K562 (cell line): Measurements from ENCODE around the gene VWA3B. TPM values are rescaled to one million over a fixed set of nuclear protein-coding genes. Genes with fewer than 3 reads are reported as not detected.

ENCODE experiments used
- C11orf30 ChIP-seq: fragments of 450-650 bp; IDR thresholded peaks from 2 replicates; pipeline ENCODE4 v1.6.1; 2016; ENCODE audit warnings: low read depth, mild to moderate bottlenecking
- EP400 ChIP-seq: fragments of 450-650 bp; IDR thresholded peaks from 2 replicates; pipeline ENCODE4 v1.6.1; 2017; ENCODE audit warnings: antibody characterized with exemption, mild to moderate bottlenecking, moderate library complexity
- EZH2 ChIP-seq: IDR thresholded peaks from 2 replicates; pipeline ENCODE4 v1.6.1; 2012; ENCODE audit warnings: low read depth, mild to moderate bottlenecking, inconsistent platforms, low read length, borderline replicate concordance
- HEY1 ChIP-seq: fragments of 250-450 bp; sonication (Bioruptor Pico); IDR thresholded peaks from 2 replicates; pipeline ENCODE4 v1.5.0; 2020; ENCODE audit warnings: mild to moderate bottlenecking, moderate library complexity, borderline replicate concordance
- KAT8 ChIP-seq: fragments of 450-650 bp; IDR thresholded peaks from 2 replicates; pipeline ENCODE4 v1.6.1; 2016; ENCODE audit warnings: low read depth, mild to moderate bottlenecking
- MYBL2 ChIP-seq, 2 experiments: fragments of 450-650 bp in 1 of 2; sonication (generic) in 1 of 2; formaldehyde crosslinking in 1 of 2; IDR thresholded peaks; 2 replicates each; pipeline versions ENCODE4 v1.6.1 to v1.8.1; 2017 to 2022; ENCODE audit warnings: borderline replicate concordance in 1 of 2, inconsistent platforms in 1 of 2, low read depth in 1 of 2, mild to moderate bottlenecking in 1 of 2, missing genetic modification reagents in 1 of 2, moderate library complexity in 1 of 2
- PHF8 ChIP-seq: fragments of 200-600 bp; sonication (generic); IDR thresholded peaks from 2 replicates; pipeline ENCODE4 v1.6.1; 2012; ENCODE audit warnings: mixed run types, mild to moderate bottlenecking, inconsistent platforms, low read length, moderate library complexity, borderline replicate concordance
- POLR3A ChIP-seq: IDR thresholded peaks from 2 replicates; pipeline ENCODE4 v1.6.1; 2011; ENCODE audit warnings: borderline replicate concordance, mild to moderate bottlenecking, moderate library complexity; ENCODE audit not compliant: insufficient read length, insufficient read depth; ENCODE audit errors: extremely low read depth
- RFX5 ChIP-seq: IDR thresholded peaks from 2 replicates; pipeline ENCODE4 v1.6.1; 2011; ENCODE audit warnings: low read depth, mild to moderate bottlenecking, improper control_type of control experiment, low read length
- SAFB2 ChIP-seq: fragments of 200-400 bp; formaldehyde crosslinking; IDR thresholded peaks from 2 replicates; pipeline ENCODE4 v1.6.1; 2018; ENCODE audit warnings: borderline replicate concordance, low read length, low read depth, moderate library complexity; ENCODE audit not compliant: severe bottlenecking
- polyA plus RNA-seq, 8 experiments: library from polyadenylated mRNA; depleted of rRNA in 4 of 8; stranded (reverse) in 5 of 8; unstranded in 3 of 8; fragments of >200 nt; fragmentation: Nextera tagmentation in 2 of 8; fragmentation: Illumina TruSeq in 1 of 8; extraction: Ambion mirVana in 2 of 8; extraction: Trizol in 1 of 8; gene quantifications; 2 replicates each; pipeline versions ENCODE4 v1.2.1 to v1.2.3, GENCODE V29; 2011 to 2014; ENCODE audit warnings: inconsistent platforms in 1 of 8, missing spikeins in 1 of 8
- total RNA-seq, 7 experiments: library from RNA; depleted of rRNA in 6 of 7; stranded (reverse); fragments of >200 nt in 6 of 7; fragmentation: Illumina TruSeq in 2 of 7; extraction: Trizol in 2 of 7; gene quantifications; 2 replicates each; pipeline versions ENCODE4 v1.2.1 to v1.2.3, GENCODE V29; 2011 to 2021; ENCODE audit warnings: low replicate concordance in 1 of 7
- TF ChIP-seq, protein P1 (sequence below): sonication (generic); formaldehyde crosslinking; IDR thresholded peaks from 2 replicates; pipeline ENCODE4 v1.4.0; 2020; ENCODE audit warnings: mild to moderate bottlenecking, missing genetic modification reagents
- TF ChIP-seq, protein P2 (sequence below), 3 experiments: fragments of 200-800 bp in 1 of 3; sonication (Bioruptor generic) in 1 of 3; sonication (generic) in 1 of 3; formaldehyde crosslinking in 1 of 3; IDR thresholded peaks; 2 replicates each; pipeline versions ENCODE4 v1.6.1 to v1.8.0; 2016 to 2022; ENCODE audit warnings: mild to moderate bottlenecking in 2 of 3, missing compliant biosample characterization in 2 of 3, missing genetic modification characterization in 2 of 3, missing genetic modification reagents in 1 of 3
- TF ChIP-seq, protein P3 (sequence below): fragments of 450-650 bp; IDR thresholded peaks from 2 replicates; pipeline ENCODE4 v1.6.1; 2018; ENCODE audit warnings: mild to moderate bottlenecking, low read depth; ENCODE audit not compliant: partially characterized antibody

VWA3B gene
- total and polyA plus RNA-seq, 9 of the 15 experiments (the other 6 are each of a cell fraction or from before 2014, with no cell fraction given): not detected

DNA sequence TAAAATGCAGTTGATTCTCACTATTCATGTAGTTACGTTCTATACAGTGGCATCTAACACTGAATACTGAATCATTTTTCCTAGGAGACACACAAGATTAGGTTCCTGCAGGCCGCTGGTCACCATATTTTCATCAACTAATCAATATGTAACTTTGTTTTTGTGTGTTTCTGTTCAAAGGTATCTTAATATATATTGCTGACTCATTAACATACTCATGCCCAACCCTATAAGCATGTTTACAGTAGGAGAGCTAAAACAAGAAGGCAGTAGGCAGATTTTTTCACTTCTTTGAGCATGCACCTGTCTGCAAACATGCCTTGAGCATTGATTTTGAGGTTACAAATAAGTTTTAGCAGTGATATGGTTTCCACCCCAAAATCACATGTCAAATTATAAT lies 229.0 kb downstream of the VWA3B start (continued):
- TF ChIP-seq, protein P1, sequence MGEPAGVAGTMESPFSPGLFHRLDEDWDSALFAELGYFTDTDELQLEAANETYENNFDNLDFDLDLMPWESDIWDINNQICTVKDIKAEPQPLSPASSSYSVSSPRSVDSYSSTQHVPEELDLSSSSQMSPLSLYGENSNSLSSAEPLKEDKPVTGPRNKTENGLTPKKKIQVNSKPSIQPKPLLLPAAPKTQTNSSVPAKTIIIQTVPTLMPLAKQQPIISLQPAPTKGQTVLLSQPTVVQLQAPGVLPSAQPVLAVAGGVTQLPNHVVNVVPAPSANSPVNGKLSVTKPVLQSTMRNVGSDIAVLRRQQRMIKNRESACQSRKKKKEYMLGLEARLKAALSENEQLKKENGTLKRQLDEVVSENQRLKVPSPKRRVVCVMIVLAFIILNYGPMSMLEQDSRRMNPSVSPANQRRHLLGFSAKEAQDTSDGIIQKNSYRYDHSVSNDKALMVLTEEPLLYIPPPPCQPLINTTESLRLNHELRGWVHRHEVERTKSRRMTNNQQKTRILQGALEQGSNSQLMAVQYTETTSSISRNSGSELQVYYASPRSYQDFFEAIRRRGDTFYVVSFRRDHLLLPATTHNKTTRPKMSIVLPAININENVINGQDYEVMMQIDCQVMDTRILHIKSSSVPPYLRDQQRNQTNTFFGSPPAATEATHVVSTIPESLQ (CRISPR knock-in tag): no peak
- TF ChIP-seq KAT8 (no peak), PHF8 (no peak), EP400 (no peak), RFX5 (no peak), EZH2 (no peak), HEY1 (CRISPR knock-in tag) (no peak), C11orf30 (peak; percentile 48; the same call in 1 of the 2 replicates), MYBL2 (IDR thresholded peaks at IDR 0.05; ENCODE audit: low read depth) (no peak), MYBL2 (CRISPR knock-in tag; IDR thresholded peaks at IDR 0.05; ENCODE audit: borderline replicate concordance) (no peak), SAFB2 (no peak), POLR3A (no peak)
- TF ChIP-seq, protein P2, sequence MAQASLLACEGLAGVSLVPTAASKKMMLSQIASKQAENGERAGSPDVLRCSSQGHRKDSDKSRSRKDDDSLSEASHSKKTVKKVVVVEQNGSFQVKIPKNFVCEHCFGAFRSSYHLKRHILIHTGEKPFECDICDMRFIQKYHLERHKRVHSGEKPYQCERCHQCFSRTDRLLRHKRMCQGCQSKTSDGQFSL (CRISPR knock-in tag; IDR thresholded peaks at IDR 0.05): no peak
- TF ChIP-seq, protein P2 (tag; IDR thresholded peaks at IDR 0.05): no peak
- TF ChIP-seq, protein P3, sequence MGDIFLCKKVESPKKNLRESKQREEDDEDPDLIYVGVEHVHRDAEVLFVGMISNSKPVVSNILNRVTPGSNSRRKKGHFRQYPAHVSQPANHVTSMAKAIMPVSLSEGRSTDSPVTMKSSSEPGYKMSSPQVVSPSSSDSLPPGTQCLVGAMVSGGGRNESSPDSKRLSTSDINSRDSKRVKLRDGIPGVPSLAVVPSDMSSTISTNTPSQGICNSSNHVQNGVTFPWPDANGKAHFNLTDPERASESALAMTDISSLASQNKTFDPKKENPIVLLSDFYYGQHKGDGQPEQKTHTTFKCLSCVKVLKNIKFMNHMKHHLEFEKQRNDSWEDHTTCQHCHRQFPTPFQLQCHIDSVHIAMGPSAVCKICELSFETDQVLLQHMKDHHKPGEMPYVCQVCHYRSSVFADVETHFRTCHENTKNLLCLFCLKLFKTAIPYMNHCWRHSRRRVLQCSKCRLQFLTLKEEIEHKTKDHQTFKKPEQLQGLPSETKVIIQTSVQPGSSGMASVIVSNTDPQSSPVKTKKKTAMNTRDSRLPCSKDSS: no peak
